RPMI8226 (cell line): ENCODE measurements around the gene UBE2J1.

ENCODE experiments used
- DNase-seq: peaks from one replicate; pipeline ENCODE4 v3.0.0-alpha.2; 2015

The UBE2J1 gene

GRCh38 chr6:89287351-89288028, 65.0 kb downstream of the UBE2J1 start:
- no peak for DNase-seq

- no peak for DNase-seq
These were observed 66.0 kb downstream of the UBE2J1 start for GRCh38 chr6:89286516-89286915.

GRCh38 chr6:89284963-89285735, 67.4 kb downstream of the UBE2J1 start:
- no peak for DNase-seq

- no peak for DNase-seq
These were observed 68.4 kb downstream of the UBE2J1 start for GRCh38 chr6:89284081-89284480.

GRCh38 chr6:89282749-89283148, 69.8 kb downstream of the UBE2J1 start:
- no peak for DNase-seq

GRCh38 chr6:89281779-89282246, 70.7 kb downstream of the UBE2J1 start:
- DNase-seq: peak; percentile 42

GRCh38 chr6:89278956-89279355, 73.6 kb downstream of the UBE2J1 start:
- no peak for DNase-seq
